HEK293 (cell line): Measurements from ENCODE around the gene TPRN.

Experiments used
- CTCF ChIA-PET: fragments of 350-600 bp; formaldehyde crosslinking; extraction: SDS; loops from one replicate; lab custom pipeline; 2021; ENCODE audit warnings: antibody characterized with exemption; lab: Yijun Ruan, JAX
- POLR2A ChIA-PET: fragments of 300-600 bp; formaldehyde crosslinking; extraction: SDS; loops from one replicate; lab custom pipeline; 2020; ENCODE audit warnings: antibody characterized with exemption, inconsistent platforms; lab: Yijun Ruan, JAX
- H3K27ac ChIP-seq: fragments of 200-500 bp; sonication (Bioruptor generic); 2 replicates; pipeline ENCODE4 v1.5.1; 2014; ENCODE audit warnings: low read depth, low read length, control low read depth, inconsistent platforms; ENCODE audit errors: extremely low read depth
- H3K36me3 ChIP-seq, 2 experiments: fragments of 200-500 bp in 1 of 2; sonication (Bioruptor generic) in 1 of 2; 1 replicate in 1 of 2; 2 replicates in 1 of 2; pipeline ENCODE4 v1.5.1; 2014 to 2017; ENCODE audit warnings: inconsistent platforms in 2 of 2, low read length in 2 of 2; ENCODE audit not compliant: control insufficient read depth in 2 of 2, insufficient read depth in 1 of 2
- H3K4me1 ChIP-seq: fragments of 200-500 bp; sonication (Bioruptor generic); 2 replicates; pipeline ENCODE4 v1.5.1; 2014; ENCODE audit warnings: mild to moderate bottlenecking, low read length, inconsistent platforms; ENCODE audit not compliant: control insufficient read depth, insufficient read depth
- H3K4me3 ChIP-seq: 2 replicates; pipeline ENCODE4 v1.5.1; 2011; ENCODE audit warnings: low read depth, mild to moderate bottlenecking, control low read depth, low read length, moderate library complexity
- H3K9me3 ChIP-seq: fragments of 200-500 bp; sonication (Bioruptor generic); 2 replicates; pipeline ENCODE4 v1.5.1; 2014; ENCODE audit warnings: low read depth, low read length, inconsistent platforms; ENCODE audit not compliant: control insufficient read depth, insufficient read depth
- GLIS2 ChIP-seq: fragments of 450-650 bp; formaldehyde crosslinking; IDR thresholded peaks from 2 replicates; pipeline ENCODE4 v1.5.1; 2016; ENCODE audit warnings: missing biosample characterization, missing genetic modification characterization
- KLF1 ChIP-seq: fragments of 450-650 bp; formaldehyde crosslinking; IDR thresholded peaks from 2 replicates; pipeline ENCODE4 v1.5.1; 2016; ENCODE audit warnings: missing biosample characterization, missing genetic modification characterization
- PRDM1 ChIP-seq: fragments of 450-650 bp; formaldehyde crosslinking; IDR thresholded peaks from 2 replicates; pipeline ENCODE4; 2016; ENCODE audit warnings: missing biosample characterization, missing genetic modification characterization
- TRIM28 ChIP-seq: IDR thresholded peaks from 2 replicates; pipeline ENCODE4 v1.6.1; 2011; ENCODE audit warnings: low read length, control low read depth, borderline replicate concordance
- ZIC2 ChIP-seq: fragments of 450-650 bp; formaldehyde crosslinking; IDR thresholded peaks from 2 replicates; pipeline ENCODE4 v1.5.1; 2016; ENCODE audit warnings: missing biosample characterization, missing genetic modification characterization
- ZNF155 ChIP-seq: fragments of 450-650 bp; formaldehyde crosslinking; IDR thresholded peaks from 2 replicates; pipeline ENCODE4 v1.5.1; 2016; ENCODE audit warnings: missing biosample characterization, missing genetic modification characterization
- ZNF19 ChIP-seq: fragments of 450-650 bp; formaldehyde crosslinking; IDR thresholded peaks from 2 replicates; pipeline ENCODE4; 2016; ENCODE audit warnings: missing biosample characterization, missing genetic modification characterization, low read depth
- ZNF24 ChIP-seq: fragments of 450-650 bp; formaldehyde crosslinking; IDR thresholded peaks from 2 replicates; pipeline ENCODE4 v1.5.1; 2016; ENCODE audit warnings: missing biosample characterization, missing genetic modification characterization
- ZNF350 ChIP-seq: fragments of 450-650 bp; formaldehyde crosslinking; IDR thresholded peaks from 2 replicates; pipeline ENCODE4 v1.5.0; 2017; ENCODE audit warnings: missing biosample characterization, mild to moderate bottlenecking, missing genetic modification characterization
- ZNF354C ChIP-seq: fragments of 450-650 bp; formaldehyde crosslinking; IDR thresholded peaks from 2 replicates; pipeline ENCODE4 v1.5.1; 2016; ENCODE audit warnings: missing biosample characterization, missing genetic modification characterization, low read depth, borderline replicate concordance
- ZNF366 ChIP-seq: fragments of 450-650 bp; formaldehyde crosslinking; conservative IDR thresholded peaks from 2 replicates; pipeline ENCODE4 v1.5.1; 2016; ENCODE audit warnings: missing biosample characterization, missing genetic modification characterization
- ZNF391 ChIP-seq: fragments of 450-650 bp; formaldehyde crosslinking; IDR thresholded peaks from 2 replicates; pipeline ENCODE4 v1.5.1; 2016; ENCODE audit warnings: low read depth, missing biosample characterization, missing genetic modification characterization, borderline replicate concordance
- ZNF394 ChIP-seq: fragments of 450-650 bp; formaldehyde crosslinking; IDR thresholded peaks from 2 replicates; pipeline ENCODE4 v1.5.1; 2016; ENCODE audit warnings: missing biosample characterization, missing genetic modification characterization, mild to moderate bottlenecking, moderate library complexity, borderline replicate concordance
- ZNF549 ChIP-seq: fragments of 450-650 bp; IDR thresholded peaks from 2 replicates; pipeline ENCODE4 v1.5.1; 2018; ENCODE audit warnings: missing biosample characterization, missing genetic modification characterization, mild to moderate bottlenecking, inconsistent platforms, moderate library complexity
- ZNF555 ChIP-seq: fragments of 450-650 bp; formaldehyde crosslinking; conservative IDR thresholded peaks from 2 replicates; pipeline ENCODE4 v1.5.1; 2017; ENCODE audit warnings: missing biosample characterization, mild to moderate bottlenecking, missing genetic modification characterization, inconsistent platforms
- ZNF621 ChIP-seq: fragments of 450-650 bp; formaldehyde crosslinking; IDR thresholded peaks from 2 replicates; pipeline ENCODE4 v1.5.1; 2017; ENCODE audit warnings: missing biosample characterization, missing genetic modification characterization
- ZNF654 ChIP-seq: fragments of 450-650 bp; formaldehyde crosslinking; IDR thresholded peaks from 2 replicates; pipeline ENCODE4 v1.5.1; 2016; ENCODE audit warnings: low read depth, missing biosample characterization, missing genetic modification characterization
- ZNF660 ChIP-seq: fragments of 450-650 bp; IDR thresholded peaks from 2 replicates; pipeline ENCODE4 v1.5.1; 2018; ENCODE audit warnings: missing biosample characterization, mild to moderate bottlenecking, missing genetic modification characterization
- ZNF664 ChIP-seq: fragments of 450-650 bp; formaldehyde crosslinking; IDR thresholded peaks from 2 replicates; pipeline ENCODE4 v1.5.1; 2016; ENCODE audit warnings: missing biosample characterization, missing genetic modification characterization
- ZSCAN23 ChIP-seq: fragments of 450-650 bp; formaldehyde crosslinking; IDR thresholded peaks from 2 replicates; pipeline ENCODE4 v1.5.1; 2016; ENCODE audit warnings: missing biosample characterization, missing genetic modification characterization
- TF ChIP-seq, protein P1 (sequence below): fragments of 450-650 bp; formaldehyde crosslinking; IDR thresholded peaks from 2 replicates; pipeline ENCODE4 v1.5.1; 2016; ENCODE audit warnings: missing biosample characterization, missing genetic modification characterization
- TF ChIP-seq, protein P2 (sequence below): fragments of 450-650 bp; formaldehyde crosslinking; IDR thresholded peaks from 2 replicates; pipeline ENCODE4 v1.5.1; 2016; ENCODE audit warnings: missing biosample characterization, missing genetic modification characterization
- TF ChIP-seq, protein P3 (sequence below): fragments of 450-650 bp; formaldehyde crosslinking; IDR thresholded peaks from 2 replicates; pipeline ENCODE4 v1.5.1; 2016; ENCODE audit warnings: missing biosample characterization, missing genetic modification characterization
- TF ChIP-seq, protein P4 (sequence below): fragments of 450-650 bp; formaldehyde crosslinking; IDR thresholded peaks from 2 replicates; pipeline ENCODE4 v1.5.0; 2017; ENCODE audit warnings: missing biosample characterization, missing genetic modification characterization, borderline replicate concordance
- TF ChIP-seq, protein P5 (sequence below): fragments of 450-650 bp; formaldehyde crosslinking; IDR thresholded peaks from 2 replicates; pipeline ENCODE4 v1.5.1; 2017; ENCODE audit warnings: missing biosample characterization, missing genetic modification characterization

The TPRN gene

DNA sequence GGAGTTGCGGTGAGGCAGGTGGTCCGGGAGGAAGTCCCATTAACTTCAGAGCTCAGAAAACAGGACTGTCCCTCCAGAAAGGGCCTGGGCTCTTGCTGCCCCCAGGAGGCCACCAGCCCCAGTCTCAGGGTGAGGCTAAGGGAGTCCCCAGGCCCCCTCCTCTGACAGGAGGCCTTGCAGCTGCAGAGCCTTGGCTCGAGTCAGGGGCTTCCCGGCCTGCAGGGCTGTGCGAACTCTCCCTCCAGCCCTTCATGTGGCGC lies 47.3 kb upstream of the TPRN start:
- POLR2A ChIA-PET: interaction anchor here (0.9 to 1.5 kb wide), 2 partner anchors 11 to 54 kb away, joined by 3 to 5 read pairs; partner anchors contain the start of gene NRARP
- Histone ChIP-seq H3K36me3 (peaks cover 0 to 12% of the 10 kb centered on the region in 2 experiments; a peak in 1 of 3 replicates), H3K4me1 (peaks cover 3% of the 10 kb centered on the region; the same call in 1 of the 2 replicates)
- TF ChIP-seq KLF1 (tag by site-specific recombination): no peak
- TF ChIP-seq, protein P1, sequence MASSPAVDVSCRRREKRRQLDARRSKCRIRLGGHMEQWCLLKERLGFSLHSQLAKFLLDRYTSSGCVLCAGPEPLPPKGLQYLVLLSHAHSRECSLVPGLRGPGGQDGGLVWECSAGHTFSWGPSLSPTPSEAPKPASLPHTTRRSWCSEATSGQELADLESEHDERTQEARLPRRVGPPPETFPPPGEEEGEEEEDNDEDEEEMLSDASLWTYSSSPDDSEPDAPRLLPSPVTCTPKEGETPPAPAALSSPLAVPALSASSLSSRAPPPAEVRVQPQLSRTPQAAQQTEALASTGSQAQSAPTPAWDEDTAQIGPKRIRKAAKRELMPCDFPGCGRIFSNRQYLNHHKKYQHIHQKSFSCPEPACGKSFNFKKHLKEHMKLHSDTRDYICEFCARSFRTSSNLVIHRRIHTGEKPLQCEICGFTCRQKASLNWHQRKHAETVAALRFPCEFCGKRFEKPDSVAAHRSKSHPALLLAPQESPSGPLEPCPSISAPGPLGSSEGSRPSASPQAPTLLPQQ: no peak
- no peak for TF ChIP-seq ZNF660 (tag by site-specific recombination)
- no peak for TF ChIP-seq ZNF24
- TF ChIP-seq ZNF350: no peak
- TF ChIP-seq ZNF555 (tag by site-specific recombination): no peak
- TF ChIP-seq ZNF366 (tag by site-specific recombination): no peak
- TF ChIP-seq ZNF354C: no peak
- no peak for TF ChIP-seq ZNF654 (tag by site-specific recombination)
- TF ChIP-seq ZSCAN23 (tag by site-specific recombination): no peak
- no peak for TF ChIP-seq PRDM1 (tag by site-specific recombination)
- TF ChIP-seq, protein P2, sequence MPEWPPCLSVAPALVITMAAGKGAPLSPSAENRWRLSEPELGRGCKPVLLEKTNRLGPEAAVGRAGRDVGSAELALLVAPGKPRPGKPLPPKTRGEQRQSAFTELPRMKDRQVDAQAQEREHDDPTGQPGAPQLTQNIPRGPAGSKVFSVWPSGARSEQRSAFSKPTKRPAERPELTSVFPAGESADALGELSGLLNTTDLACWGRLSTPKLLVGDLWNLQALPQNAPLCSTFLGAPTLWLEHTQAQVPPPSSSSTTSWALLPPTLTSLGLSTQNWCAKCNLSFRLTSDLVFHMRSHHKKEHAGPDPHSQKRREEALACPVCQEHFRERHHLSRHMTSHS (tag by site-specific recombination): no peak
- TF ChIP-seq ZNF621 (tag by site-specific recombination): no peak
- TF ChIP-seq, protein P3, sequence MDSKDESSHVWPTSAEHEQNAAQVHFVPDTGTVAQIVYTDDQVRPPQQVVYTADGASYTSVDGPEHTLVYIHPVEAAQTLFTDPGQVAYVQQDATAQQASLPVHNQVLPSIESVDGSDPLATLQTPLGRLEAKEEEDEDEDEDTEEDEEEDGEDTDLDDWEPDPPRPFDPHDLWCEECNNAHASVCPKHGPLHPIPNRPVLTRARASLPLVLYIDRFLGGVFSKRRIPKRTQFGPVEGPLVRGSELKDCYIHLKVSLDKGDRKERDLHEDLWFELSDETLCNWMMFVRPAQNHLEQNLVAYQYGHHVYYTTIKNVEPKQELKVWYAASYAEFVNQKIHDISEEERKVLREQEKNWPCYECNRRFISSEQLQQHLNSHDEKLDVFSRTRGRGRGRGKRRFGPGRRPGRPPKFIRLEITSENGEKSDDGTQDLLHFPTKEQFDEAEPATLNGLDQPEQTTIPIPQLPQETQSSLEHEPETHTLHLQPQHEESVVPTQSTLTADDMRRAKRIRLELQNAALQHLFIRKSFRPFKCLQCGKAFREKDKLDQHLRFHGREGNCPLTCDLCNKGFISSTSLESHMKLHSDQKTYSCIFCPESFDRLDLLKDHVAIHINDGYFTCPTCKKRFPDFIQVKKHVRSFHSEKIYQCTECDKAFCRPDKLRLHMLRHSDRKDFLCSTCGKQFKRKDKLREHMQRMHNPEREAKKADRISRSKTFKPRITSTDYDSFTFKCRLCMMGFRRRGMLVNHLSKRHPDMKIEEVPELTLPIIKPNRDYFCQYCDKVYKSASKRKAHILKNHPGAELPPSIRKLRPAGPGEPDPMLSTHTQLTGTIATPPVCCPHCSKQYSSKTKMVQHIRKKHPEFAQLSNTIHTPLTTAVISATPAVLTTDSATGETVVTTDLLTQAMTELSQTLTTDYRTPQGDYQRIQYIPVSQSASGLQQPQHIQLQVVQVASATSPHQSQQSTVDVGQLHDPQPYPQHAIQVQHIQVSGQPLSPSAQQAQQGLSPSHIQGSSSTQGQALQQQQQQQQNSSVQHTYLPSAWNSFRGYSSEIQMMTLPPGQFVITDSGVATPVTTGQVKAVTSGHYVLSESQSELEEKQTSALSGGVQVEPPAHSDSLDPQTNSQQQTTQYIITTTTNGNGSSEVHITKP (tag by site-specific recombination): no peak
- TF ChIP-seq ZNF19 (tag by site-specific recombination): no peak
- TF ChIP-seq, all 188 proteins: peak for 0
- CTCF ChIA-PET: interaction anchor here (0.7 to 3.6 kb wide), 4 partner anchors 9 to 175 kb away, joined by 3 to 29 read pairs (median 4); partner anchors contain the start of genes EXD3 and NOXA1
- Histone ChIP-seq H3K4me3 (no peak overlapping the region), H3K27ac (no peak overlapping the region), H3K9me3 (no peaks in the 10 kb centered on the region)

DNA sequence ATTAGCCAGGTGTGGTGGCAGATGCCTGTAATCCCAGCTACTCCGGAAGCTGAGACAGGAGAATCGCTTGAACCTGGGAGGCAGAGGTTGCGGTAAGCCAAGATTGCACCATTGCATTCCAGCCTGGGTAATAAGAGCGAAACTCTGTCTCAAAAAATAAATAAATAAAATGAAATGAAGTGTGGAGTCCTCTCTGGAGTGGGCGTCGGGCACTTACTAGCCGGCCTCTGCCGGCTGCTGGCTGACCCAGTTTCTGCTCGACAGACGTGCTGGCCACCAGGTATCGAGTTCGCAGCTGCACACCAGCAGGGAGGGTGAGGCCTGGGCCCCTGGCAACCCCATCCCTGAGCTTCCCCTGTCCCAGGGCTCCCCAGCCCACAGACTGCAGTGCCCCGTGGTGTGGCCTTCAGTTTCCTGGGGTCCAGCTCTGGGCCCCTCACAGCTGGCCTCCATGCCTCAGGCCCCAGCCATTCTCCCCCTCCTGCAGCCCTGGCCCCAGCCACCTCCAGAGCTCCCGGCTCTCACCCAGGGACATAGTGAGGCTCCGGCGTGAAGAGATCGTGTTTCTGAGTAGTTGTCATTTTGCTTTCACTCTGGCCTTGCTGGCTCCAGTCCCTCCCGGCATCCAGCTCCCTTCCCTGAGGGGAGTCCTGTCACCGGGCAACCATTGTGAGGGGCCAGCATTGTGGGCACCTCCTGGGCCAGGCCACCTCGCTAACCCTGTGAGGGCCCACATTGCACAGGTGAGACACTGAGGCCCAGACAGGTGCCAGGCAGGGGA lies 46.8 kb upstream of the TPRN start:
- Histone ChIP-seq H3K4me1 (0 out of 2 replicates have a peak, but pooled peaks cover 3% of the 10 kb centered on the region), H3K36me3 (peaks cover 0 to 18% of the 10 kb centered on the region in 2 experiments; a peak in 1 of 3 replicates), H3K27ac (no peak overlapping the region), H3K9me3 (no peaks in the 10 kb centered on the region), H3K4me3 (no peak overlapping the region)
- POLR2A ChIA-PET: interaction anchor here (0.7 to 11.5 kb wide), 4 partner anchors 6 to 213 kb away, joined by 3 to 336 read pairs (median 4); partner anchors contain the start of genes NELFB, NRARP and STPG3
- CTCF ChIA-PET: interaction anchor here (0.7 to 3.6 kb wide), 5 partner anchors 10 to 176 kb away, joined by 3 to 29 read pairs (median 4); partner anchors contain the start of genes EXD3 and NOXA1
- TF ChIP-seq ZNF394 (peak; percentile 53; the same call in 1 of the 2 replicates), ZNF391 (tag by site-specific recombination) (no peak), GLIS2 (tag by site-specific recombination) (peak; percentile 58), TRIM28 (no peak), ZIC2 (tag by site-specific recombination) (peak; percentile 70; the same call in 1 of the 2 replicates), ZNF155 (tag by site-specific recombination) (no peak), ZNF549 (tag by site-specific recombination) (no peak), ZNF664 (tag by site-specific recombination) (no peak)
- TF ChIP-seq, protein P4, sequence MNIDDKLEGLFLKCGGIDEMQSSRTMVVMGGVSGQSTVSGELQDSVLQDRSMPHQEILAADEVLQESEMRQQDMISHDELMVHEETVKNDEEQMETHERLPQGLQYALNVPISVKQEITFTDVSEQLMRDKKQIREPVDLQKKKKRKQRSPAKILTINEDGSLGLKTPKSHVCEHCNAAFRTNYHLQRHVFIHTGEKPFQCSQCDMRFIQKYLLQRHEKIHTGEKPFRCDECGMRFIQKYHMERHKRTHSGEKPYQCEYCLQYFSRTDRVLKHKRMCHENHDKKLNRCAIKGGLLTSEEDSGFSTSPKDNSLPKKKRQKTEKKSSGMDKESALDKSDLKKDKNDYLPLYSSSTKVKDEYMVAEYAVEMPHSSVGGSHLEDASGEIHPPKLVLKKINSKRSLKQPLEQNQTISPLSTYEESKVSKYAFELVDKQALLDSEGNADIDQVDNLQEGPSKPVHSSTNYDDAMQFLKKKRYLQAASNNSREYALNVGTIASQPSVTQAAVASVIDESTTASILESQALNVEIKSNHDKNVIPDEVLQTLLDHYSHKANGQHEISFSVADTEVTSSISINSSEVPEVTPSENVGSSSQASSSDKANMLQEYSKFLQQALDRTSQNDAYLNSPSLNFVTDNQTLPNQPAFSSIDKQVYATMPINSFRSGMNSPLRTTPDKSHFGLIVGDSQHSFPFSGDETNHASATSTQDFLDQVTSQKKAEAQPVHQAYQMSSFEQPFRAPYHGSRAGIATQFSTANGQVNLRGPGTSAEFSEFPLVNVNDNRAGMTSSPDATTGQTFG (tag by site-specific recombination): no peak
- TF ChIP-seq, protein P5, sequence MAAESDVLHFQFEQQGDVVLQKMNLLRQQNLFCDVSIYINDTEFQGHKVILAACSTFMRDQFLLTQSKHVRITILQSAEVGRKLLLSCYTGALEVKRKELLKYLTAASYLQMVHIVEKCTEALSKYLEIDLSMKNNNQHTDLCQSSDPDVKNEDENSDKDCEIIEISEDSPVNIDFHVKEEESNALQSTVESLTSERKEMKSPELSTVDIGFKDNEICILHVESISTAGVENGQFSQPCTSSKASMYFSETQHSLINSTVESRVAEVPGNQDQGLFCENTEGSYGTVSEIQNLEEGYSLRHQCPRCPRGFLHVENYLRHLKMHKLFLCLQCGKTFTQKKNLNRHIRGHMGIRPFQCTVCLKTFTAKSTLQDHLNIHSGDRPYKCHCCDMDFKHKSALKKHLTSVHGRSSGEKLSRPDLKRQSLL (tag by site-specific recombination): peak; percentile 62; the same call in 1 of the 2 replicates
